CD8-positive, alpha-beta memory T cell (primary cell): Measurements from ENCODE around the gene GTF2A2. TPM values are rescaled to one million over a fixed set of nuclear protein-coding genes. Genes with fewer than 3 reads are reported as not detected.

ENCODE experiments used
- CTCF ChIA-PET: fragments of 350-600 bp; sonication (Branson Sonifier 250); formaldehyde crosslinking; loops from one replicate; lab custom pipeline; 2021; ENCODE audit warnings: antibody characterized with exemption; lab: Charles Lee
- POLR2A ChIA-PET: fragments of 350-600 bp; sonication (Branson Sonifier 250); formaldehyde crosslinking; loops from one replicate; lab custom pipeline; 2021; ENCODE audit warnings: antibody characterized with exemption; lab: Charles Lee
- DNase-seq, 5 donors: peaks; one replicate each; pipeline versions ENCODE4 v3.0.0 to v3.0.0-alpha.2; 2020 to 2022; ENCODE audit warnings: mixed read lengths in 1 of 5
- H3K27ac ChIP-seq: one replicate; pipeline ENCODE4 v1.7.0; 2013; ENCODE audit warnings: low read depth, mild to moderate bottlenecking, low read length, moderate library complexity
- H3K27me3 ChIP-seq: 2 replicates; pipeline ENCODE4 v1.7.0; 2013; ENCODE audit warnings: low read length, mild to moderate bottlenecking; ENCODE audit not compliant: insufficient read depth, poor library complexity, severe bottlenecking
- H3K36me3 ChIP-seq: 2 replicates; pipeline ENCODE4 v1.7.0; 2013; ENCODE audit warnings: mild to moderate bottlenecking, low read length, moderate library complexity; ENCODE audit not compliant: insufficient read depth
- H3K4me1 ChIP-seq: 2 replicates; pipeline ENCODE4 v1.7.0; 2013; ENCODE audit warnings: mild to moderate bottlenecking, low read length, moderate library complexity; ENCODE audit not compliant: insufficient read depth
- H3K4me3 ChIP-seq: 2 replicates; pipeline ENCODE4 v1.7.0; 2013; ENCODE audit warnings: mild to moderate bottlenecking, low read length
- H3K9me3 ChIP-seq: 2 replicates; pipeline ENCODE4 v1.7.0; 2013; ENCODE audit warnings: mild to moderate bottlenecking, low read length
- H3K27ac Mint-ChIP-seq, 8 donors: one replicate each; pipeline ENCODE4 v1.8.0; 2020 to 2021; ENCODE audit warnings: mixed read lengths in 8 of 8, mild to moderate bottlenecking in 6 of 8, inconsistent platforms in 3 of 8, moderate library complexity in 3 of 8
- H3K27me3 Mint-ChIP-seq, 2 donors: one replicate each; pipeline ENCODE4 v1.8.0; 2020 to 2021; ENCODE audit warnings: mixed read lengths in 2 of 2, mild to moderate bottlenecking in 1 of 2, moderate library complexity in 1 of 2
- H3K36me3 Mint-ChIP-seq, 3 donors: one replicate each; pipeline ENCODE4 v1.8.0; 2020 to 2021; ENCODE audit warnings: mixed read lengths in 3 of 3, inconsistent platforms in 1 of 3, mild to moderate bottlenecking in 1 of 3
- H3K4me1 Mint-ChIP-seq, 3 donors: one replicate each; pipeline ENCODE4 v1.8.0; 2020 to 2021; ENCODE audit warnings: mixed read lengths in 3 of 3, inconsistent platforms in 1 of 3, mild to moderate bottlenecking in 1 of 3
- H3K4me3 Mint-ChIP-seq, 7 donors: one replicate each; pipeline ENCODE4 v1.8.0; 2020 to 2021; ENCODE audit warnings: mixed read lengths in 7 of 7, mild to moderate bottlenecking in 6 of 7, moderate library complexity in 4 of 7, inconsistent platforms in 2 of 7
- H3K9me3 Mint-ChIP-seq, 5 donors: one replicate each; pipeline ENCODE4 v1.8.0; 2020 to 2022; ENCODE audit warnings: mixed read lengths in 5 of 5, mild to moderate bottlenecking in 3 of 5, moderate library complexity in 2 of 5, inconsistent platforms in 1 of 5
- polyA plus RNA-seq: library from polyadenylated mRNA; unstranded; fragments of 300-500 nt; fragmentation: Illumina TruSeq; gene quantifications from one replicate; pipeline ENCODE4 v1.2.3, GENCODE V29; 2021
- total RNA-seq, 2 experiments: library from RNA; stranded (reverse); gene quantifications; one replicate each; pipeline ENCODE4 v1.2.3, GENCODE V29; 2021

Gene GTF2A2
- total and polyA plus RNA-seq, 3 experiments from 2014 or later: 134 to 230 (median 228) TPM

DNA sequence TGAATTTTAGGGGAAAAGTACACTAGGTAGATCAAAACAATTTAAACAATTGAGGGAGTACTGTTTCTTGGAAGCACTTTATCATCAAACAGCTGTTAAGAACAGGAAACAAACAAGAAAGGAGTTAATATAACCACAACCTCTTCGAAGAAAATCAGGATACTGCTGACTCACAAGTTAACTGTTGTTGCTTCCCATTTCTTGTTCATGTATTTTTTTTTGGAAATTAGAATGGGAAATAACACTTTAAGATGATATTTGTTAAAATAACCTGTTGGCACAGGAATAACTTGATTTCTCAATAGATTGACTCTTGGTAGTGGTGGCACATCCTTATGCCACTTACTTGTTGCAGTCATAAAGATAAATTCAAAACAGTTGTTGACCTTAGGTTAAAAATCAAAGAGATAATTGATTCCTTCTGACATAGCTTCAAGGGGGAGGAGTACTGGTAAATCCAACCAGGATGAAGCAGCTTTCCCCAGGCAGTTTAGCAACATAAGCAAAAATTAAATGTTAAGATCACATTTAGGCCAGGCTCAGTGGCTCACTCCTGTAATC is 28.5 kb upstream of the GTF2A2 start:
- Mint-ChIP-seq H3K4me3 (peak overlapping the region; percentile 9 to 80 (median 27)), H3K36me3 (peaks cover 0 to 59% (median 8%) of the 10 kb centered on the region in 3 donors), H3K27me3 (no peaks in the 10 kb centered on the region), H3K27ac (peak overlapping the region in 7 of 8 donors; percentile 10 to 81 (median 38)), H3K9me3 (no peaks in the 10 kb centered on the region), H3K4me1 (peaks cover 51 to 68% (median 58%) of the 10 kb centered on the region in 3 donors)
- ChIA-PET POLR2A (no interaction called here), CTCF (no interaction called here)
- H3K27ac ChIP-seq: peak overlapping the region; percentile 19
- H3K27me3 ChIP-seq: no peaks in the 10 kb centered on the region
- H3K36me3 ChIP-seq: peaks cover 9% of the 10 kb centered on the region
- H3K4me1 ChIP-seq: peaks cover 43% of the 10 kb centered on the region
- no peak overlapping the region for H3K4me3 ChIP-seq
- no peak for DNase-seq
- H3K9me3 ChIP-seq: no peaks in the 10 kb centered on the region

GRCh38 chr15:59680870-59681269 is 23.6 kb upstream of the GTF2A2 start:
- Mint-ChIP-seq H3K4me1 (peaks cover 31 to 40% (median 33%) of the 10 kb centered on the region in 3 donors), H3K27ac (no peak overlapping the region), H3K27me3 (no peaks in the 10 kb centered on the region), H3K36me3 (peaks cover 0 to 82% (median 18%) of the 10 kb centered on the region in 3 donors), H3K4me3 (no peak overlapping the region), H3K9me3 (no peaks in the 10 kb centered on the region)
- H3K27me3 ChIP-seq: no peaks in the 10 kb centered on the region
- DNase-seq: no peak
- peaks cover 14% of the 10 kb centered on the region for H3K4me1 ChIP-seq
- CTCF ChIA-PET: no interaction called here
- H3K9me3 ChIP-seq: no peaks in the 10 kb centered on the region
- H3K36me3 ChIP-seq: peaks cover 35% of the 10 kb centered on the region
- H3K27ac ChIP-seq: no peak overlapping the region
- POLR2A ChIA-PET: no interaction called here
- H3K4me3 ChIP-seq: no peak overlapping the region

- H3K36me3 Mint-ChIP-seq: peaks cover 0 to 82% (median 18%) of the 10 kb centered on the region in 3 donors
- H3K9me3 ChIP-seq: no peaks in the 10 kb centered on the region
- CTCF ChIA-PET: no interaction called here
Observed at GRCh38 chr15:59680346-59680745, 23.0 kb upstream of the GTF2A2 start.

GRCh38 chr15:59678620-59679019 is 21.3 kb upstream of the GTF2A2 start:
- no peaks in the 10 kb centered on the region for H3K4me1 ChIP-seq
- peaks cover 4 to 88% (median 18%) of the 10 kb centered on the region in 3 donors for H3K36me3 Mint-ChIP-seq
- H3K36me3 ChIP-seq: peaks cover 51% of the 10 kb centered on the region
- H3K27ac ChIP-seq: no peak overlapping the region
- POLR2A ChIA-PET: no interaction called here
- CTCF ChIA-PET: no interaction called here
- no peaks in the 10 kb centered on the region for H3K27me3 Mint-ChIP-seq
- H3K27me3 ChIP-seq: no peaks in the 10 kb centered on the region
- H3K9me3 Mint-ChIP-seq: no peaks in the 10 kb centered on the region
- DNase-seq: no peak
- no peaks in the 10 kb centered on the region for H3K9me3 ChIP-seq
- no peak overlapping the region for H3K4me3 Mint-ChIP-seq
- H3K4me3 ChIP-seq: no peak overlapping the region
- H3K4me1 Mint-ChIP-seq: peaks cover 18% of the 10 kb centered on the region in 3 donors
- H3K27ac Mint-ChIP-seq: peak overlapping the region in 2 of 8 donors; percentile 26 to 54

More at GRCh38 chr15:59680346-59680745, 23.0 kb upstream of the GTF2A2 start:
- no peak for DNase-seq
- Mint-ChIP-seq H3K4me1 (peaks cover 26 to 35% (median 28%) of the 10 kb centered on the region in 3 donors), H3K4me3 (no peak overlapping the region), H3K27me3 (no peaks in the 10 kb centered on the region), H3K9me3 (no peaks in the 10 kb centered on the region), H3K27ac (no peak overlapping the region)
- Histone ChIP-seq H3K36me3 (peaks cover 40% of the 10 kb centered on the region), H3K27ac (no peak overlapping the region), H3K4me1 (peaks cover 8% of the 10 kb centered on the region), H3K27me3 (no peaks in the 10 kb centered on the region), H3K4me3 (no peak overlapping the region)
- POLR2A ChIA-PET: no interaction called here

DNA sequence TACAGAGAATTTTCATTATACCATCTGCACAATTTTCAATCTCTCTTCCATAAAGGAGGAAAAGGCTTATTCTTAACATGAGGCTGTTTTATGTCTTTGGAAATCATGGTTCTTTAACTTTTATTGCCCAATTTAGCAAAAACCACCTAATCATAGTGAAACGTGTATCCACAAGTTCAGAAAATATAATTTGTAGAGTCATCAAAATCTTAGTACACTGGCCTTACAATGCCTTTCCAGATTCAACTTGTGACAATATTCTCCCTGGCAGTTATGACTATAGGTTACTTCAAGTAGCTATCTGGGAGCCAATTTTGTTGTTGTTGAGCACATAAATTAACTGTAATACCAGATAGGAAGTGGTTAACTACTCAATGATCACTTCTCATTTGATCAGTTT is 20.9 kb upstream of the GTF2A2 start:
- ChIA-PET CTCF (no interaction called here), POLR2A (no interaction called here)
- Mint-ChIP-seq H3K36me3 (peaks cover 4 to 91% (median 16%) of the 10 kb centered on the region in 3 donors), H3K27ac (peak overlapping the region in 1 of 8 donors; percentile 15), H3K4me1 (peaks cover 15 to 17% (median 15%) of the 10 kb centered on the region in 3 donors), H3K4me3 (no peak overlapping the region), H3K9me3 (no peaks in the 10 kb centered on the region), H3K27me3 (no peaks in the 10 kb centered on the region)
- no peak overlapping the region for H3K27ac ChIP-seq
- H3K4me1 ChIP-seq: no peaks in the 10 kb centered on the region
- peaks cover 51% of the 10 kb centered on the region for H3K36me3 ChIP-seq
- no peaks in the 10 kb centered on the region for H3K9me3 ChIP-seq
- no peaks in the 10 kb centered on the region for H3K27me3 ChIP-seq
- no peak for DNase-seq
- no peak overlapping the region for H3K4me3 ChIP-seq

DNA sequence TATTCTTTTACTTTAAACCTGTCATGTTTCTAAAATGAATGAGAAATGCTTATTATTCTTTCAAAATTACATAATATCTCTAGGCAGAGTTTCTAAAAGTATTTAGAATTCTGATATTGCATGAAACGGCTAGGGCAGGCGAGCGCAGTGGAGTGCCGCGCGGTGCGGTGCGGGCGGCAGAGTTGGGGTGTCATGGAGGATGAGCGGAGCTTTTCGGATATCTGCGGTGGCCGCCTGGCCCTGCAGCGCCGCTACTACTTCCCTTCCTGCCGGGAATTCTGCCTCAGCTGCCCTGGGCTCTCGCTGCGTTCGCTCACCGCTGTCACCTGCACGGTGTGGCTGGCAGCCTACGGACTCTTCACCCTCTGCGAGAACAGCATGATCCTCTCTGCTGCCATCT is 19.2 kb upstream of the GTF2A2 start:
- H3K36me3 ChIP-seq: peaks cover 63% of the 10 kb centered on the region

GRCh38 chr15:59674361-59674877 is 17.1 kb upstream of the GTF2A2 start:
- DNase-seq: no peak
- Mint-ChIP-seq H3K27me3 (no peaks in the 10 kb centered on the region), H3K36me3 (peaks cover 4 to 88% (median 22%) of the 10 kb centered on the region in 3 donors), H3K9me3 (no peaks in the 10 kb centered on the region), H3K27ac (peak overlapping the region in 1 of 8 donors; percentile 10), H3K4me3 (no peak overlapping the region), H3K4me1 (peaks cover 7% of the 10 kb centered on the region in 3 donors)
- Histone ChIP-seq H3K4me1 (no peaks in the 10 kb centered on the region), H3K4me3 (no peak overlapping the region), H3K27me3 (no peaks in the 10 kb centered on the region), H3K27ac (no peak overlapping the region), H3K9me3 (no peaks in the 10 kb centered on the region), H3K36me3 (peaks cover 62% of the 10 kb centered on the region)
- CTCF ChIA-PET: no interaction called here
- POLR2A ChIA-PET: no interaction called here

More for the DNA sequence above, 19.2 kb upstream of the GTF2A2 start:
- H3K4me1 Mint-ChIP-seq: peaks cover 5 to 9% (median 8%) of the 10 kb centered on the region in 3 donors
- no peaks in the 10 kb centered on the region for H3K9me3 Mint-ChIP-seq
- H3K4me1 ChIP-seq: no peaks in the 10 kb centered on the region
- no peaks in the 10 kb centered on the region for H3K27me3 Mint-ChIP-seq
- no peak overlapping the region for H3K4me3 Mint-ChIP-seq
- no peak overlapping the region for H3K4me3 ChIP-seq
- DNase-seq: no peak
- POLR2A ChIA-PET: no interaction called here
- H3K27me3 ChIP-seq: no peaks in the 10 kb centered on the region
- CTCF ChIA-PET: no interaction called here
- no peak overlapping the region for H3K27ac Mint-ChIP-seq
- no peaks in the 10 kb centered on the region for H3K9me3 ChIP-seq
- no peak overlapping the region for H3K27ac ChIP-seq
- peaks cover 4 to 92% (median 15%) of the 10 kb centered on the region in 3 donors for H3K36me3 Mint-ChIP-seq

GRCh38 chr15:59668556-59668955 is 11.2 kb upstream of the GTF2A2 start:
- Histone ChIP-seq H3K27me3 (no peaks in the 10 kb centered on the region), H3K4me3 (no peak overlapping the region), H3K9me3 (no peaks in the 10 kb centered on the region), H3K36me3 (peaks cover 42% of the 10 kb centered on the region), H3K27ac (no peak overlapping the region), H3K4me1 (no peaks in the 10 kb centered on the region)
- ChIA-PET POLR2A (no interaction called here), CTCF (no interaction called here)
- no peak for DNase-seq
- peaks cover 0 to 72% (median 18%) of the 10 kb centered on the region in 3 donors for H3K36me3 Mint-ChIP-seq
- no peak overlapping the region for H3K4me3 Mint-ChIP-seq
- H3K9me3 Mint-ChIP-seq: no peaks in the 10 kb centered on the region
- peaks cover 0 to 8% (median 0%) of the 10 kb centered on the region in 3 donors for H3K4me1 Mint-ChIP-seq
- no peak overlapping the region for H3K27ac Mint-ChIP-seq
- no peaks in the 10 kb centered on the region for H3K27me3 Mint-ChIP-seq
